ENCODE data around the gene PDGFB. TPM values are rescaled to one million over a fixed set of nuclear protein-coding genes. Genes with fewer than 3 reads are reported as not detected.
A peak's percentile ranks its signal among the peaks of the same experiment; 100 is the strongest.

PDGFB gene
- total and polyA plus RNA-seq, 2 of the 4 experiments (the other 2 are of a cell fraction): 0.07 TPM; not detected in 1

GRCh38 chr22:39181778-39182177 lies 63.0 kb downstream of the PDGFB start:
- 0 out of 2 replicates have a peak, but pooled peaks cover 3% of the 10 kb centered on the region for H3K9me3 ChIP-seq (ENCODE audit: control insufficient read depth, insufficient read depth, low read length)
- H3K56ac ChIP-seq (ENCODE audit: extremely low read depth, insufficient read depth, low read length): no peak overlapping the region
- no peak overlapping the region for H2BK20ac ChIP-seq (ENCODE audit: low read depth, low read length)
- H2AFZ ChIP-seq (replicated peaks; ENCODE audit: low read length, poor library complexity): peak overlapping the region; percentile 66
- no peak overlapping the region for H3K9ac ChIP-seq (ENCODE audit: low read depth, low read length)
- 100% methylated on average over 3 of the region's 5 CpGs; no CpG with 5 or more reads in 1 of the 2 experiments for WGBS, 2 experiments (ENCODE audit: extremely low coverage in 2 of 2, insufficient read length in 1 of 2)
- no peak overlapping the region for H2BK15ac ChIP-seq (ENCODE audit: low read depth, low read length)
- BruUV-seq (replicated peaks): no TSS peak
- in situ Hi-C loops (cut with MboI; ENCODE audit: low sequenced_read_pairs) (no loop called here), intact Hi-C loops (cut with micrococcal nuclease) (no loop called here), dilution Hi-C loops (cut with HindIII; ENCODE audit: low sequenced_read_pairs, unreplicated experiment) (no loop called here)
- H2BK120ac ChIP-seq (ENCODE audit: low read depth, low read length): no peak overlapping the region
- H3K9me1 ChIP-seq (ENCODE audit: insufficient read depth, low read length): peaks cover 12% of the 10 kb centered on the region
- no peak overlapping the region for H4K91ac ChIP-seq (ENCODE audit: insufficient read depth, low read depth, low read length)
- no peak for TF ChIP-seq NFE2L2 (IDR thresholded peaks at IDR 0.05; ENCODE audit: low read depth, low read length)
- TF ChIP-seq MAZ (IDR thresholded peaks at IDR 0.05; ENCODE audit: borderline replicate concordance, low read depth, low read length): no peak
- TF ChIP-seq RAD21 (IDR thresholded peaks at IDR 0.05; ENCODE audit: low read length): no peak
- no peak for TF ChIP-seq POLR2A (IDR thresholded peaks at IDR 0.05; ENCODE audit: low read depth, low read length)
- TF ChIP-seq MAFK (IDR thresholded peaks at IDR 0.05; ENCODE audit: low read depth, low read length): no peak
- TF ChIP-seq ELK1 (IDR thresholded peaks at IDR 0.05; ENCODE audit: borderline replicate concordance, low read depth, low read length): no peak
- no peak for TF ChIP-seq SMC3 (IDR thresholded peaks at IDR 0.05; ENCODE audit: low read depth, low read length)
- no peak for TF ChIP-seq FOS (IDR thresholded peaks at IDR 0.05; ENCODE audit: low read depth, low read length)
- no peak for TF ChIP-seq RCOR1 (IDR thresholded peaks at IDR 0.05; ENCODE audit: insufficient replicate concordance, low read length)
- TF ChIP-seq RFX5 (IDR thresholded peaks at IDR 0.05; ENCODE audit: low read depth, low read length): no peak
- no peak for TF ChIP-seq CEBPB (IDR thresholded peaks at IDR 0.05; ENCODE audit: low read depth, low read length)
- no peak for TF ChIP-seq CTCF (conservative IDR thresholded peaks at IDR 0.05; ENCODE audit: low read depth, low read length)
- no peak overlapping the region for H3K18ac ChIP-seq (ENCODE audit: low read depth, low read length)
- H2BK5ac ChIP-seq (ENCODE audit: low read depth, low read length, poor library complexity, severe bottlenecking): no peak overlapping the region
- H3K4me1 ChIP-seq (ENCODE audit: control insufficient read depth, insufficient read depth, low read length): peaks cover 11% of the 10 kb centered on the region
- H4K20me1 ChIP-seq (ENCODE audit: insufficient read depth, low read length): no peaks in the 10 kb centered on the region
- H3K79me1 ChIP-seq (ENCODE audit: low read depth in 1 of 2, low read length in 2 of 2): no peaks in the 10 kb centered on the region
- H2AK9ac ChIP-seq (replicated peaks; ENCODE audit: low read depth, low read length, poor library complexity): no peak overlapping the region
- no peak for DNase-seq
- H2AK5ac ChIP-seq (ENCODE audit: low read depth, low read length): no peak overlapping the region
- H3K27ac ChIP-seq (ENCODE audit: insufficient read depth, low read length): no peak overlapping the region
- H3K4me2 ChIP-seq (ENCODE audit: low read depth, low read length): no peak overlapping the region
- H3K14ac ChIP-seq (replicated peaks; ENCODE audit: low read depth, low read length): no peak overlapping the region
- H4K5ac ChIP-seq (ENCODE audit: low read depth, low read length): no peak overlapping the region
- no peak overlapping the region for H4K8ac ChIP-seq (ENCODE audit: low read depth in 2 of 2, low read length in 2 of 2)
- H3K36me3 ChIP-seq (ENCODE audit: control insufficient read depth, insufficient read depth, low read length): no peaks in the 10 kb centered on the region
- no peak overlapping the region for H3K4me3 ChIP-seq (ENCODE audit: insufficient read depth, low read depth, low read length)
- no peak overlapping the region for H3K23ac ChIP-seq (ENCODE audit: low read depth, low read length)
- ChIA-PET POLR2A (ENCODE audit: unreplicated experiment) (no interaction called here), CTCF (no interaction called here)
- no peak for ATAC-seq (ENCODE audit: low read depth)
- H3K4ac ChIP-seq (ENCODE audit: low read depth, low read length): no peak overlapping the region; the same call in 1 of the 2 replicates
- H3K27me3 ChIP-seq (ENCODE audit: control insufficient read depth, insufficient read depth, low read length): no peaks in the 10 kb centered on the region

All from IMR-90 (cell line).